Hepatocyte (in vitro differentiated cells): ENCODE measurements around the gene SDSL. TPM values are rescaled to one million over a fixed set of nuclear protein-coding genes. Genes with fewer than 3 reads are reported as not detected.
A peak's percentile ranks its signal among the peaks of the same experiment; 100 is the strongest.

ENCODE experiments used
- DNase-seq: peaks from one replicate; pipeline ENCODE4 v3.0.0-alpha.2; 2016; ENCODE audit warnings: low spot score
- H2AFZ ChIP-seq: fragments of 200-600 bp; sonication (generic); 2 replicates; pipeline ENCODE4 v1.6.0; 2016; ENCODE audit warnings: antibody characterized with exemption, mild to moderate bottlenecking
- H3K27ac ChIP-seq: fragments of 200-600 bp; sonication (generic); 2 replicates; pipeline ENCODE4 v1.5.1; 2016; ENCODE audit warnings: mild to moderate bottlenecking
- H3K27me3 ChIP-seq: fragments of 200-600 bp; sonication (generic); 2 replicates; pipeline ENCODE4 v1.6.1; 2016
- H3K36me3 ChIP-seq: fragments of 200-600 bp; sonication (generic); replicated peaks from 2 replicates; pipeline ENCODE4 v1.5.1; 2016; ENCODE audit warnings: low read depth; ENCODE audit not compliant: insufficient read depth
- H3K4me1 ChIP-seq: fragments of 200-600 bp; sonication (generic); 2 replicates; pipeline ENCODE4 v1.5.1; 2016; ENCODE audit warnings: mild to moderate bottlenecking, moderate library complexity; ENCODE audit not compliant: insufficient read depth
- H3K4me2 ChIP-seq: fragments of 200-600 bp; sonication (generic); 2 replicates; pipeline ENCODE4 v1.6.0; 2016
- H3K4me3 ChIP-seq: fragments of 200-600 bp; sonication (generic); 2 replicates; pipeline ENCODE4 v1.5.1; 2016; ENCODE audit warnings: mild to moderate bottlenecking
- H3K79me2 ChIP-seq: fragments of 200-600 bp; sonication (generic); 2 replicates; pipeline ENCODE4 v1.6.0; 2017; ENCODE audit warnings: mild to moderate bottlenecking
- H3K9me2 ChIP-seq: fragments of 200-600 bp; sonication (generic); replicated peaks from 2 replicates; pipeline ENCODE4 v1.6.0; 2017; ENCODE audit warnings: mild to moderate bottlenecking; ENCODE audit not compliant: insufficient read depth
- H3K9me3 ChIP-seq: fragments of 200-600 bp; sonication (generic); 2 replicates; pipeline ENCODE4 v1.5.1; 2016; ENCODE audit warnings: low read depth, mild to moderate bottlenecking
- H4K20me1 ChIP-seq: fragments of 200-600 bp; sonication (generic); 2 replicates; pipeline ENCODE4 v1.6.0; 2016; ENCODE audit warnings: mild to moderate bottlenecking; ENCODE audit not compliant: insufficient read depth, poor library complexity, severe bottlenecking
- CTCF ChIP-seq: fragments of 200-600 bp; sonication (generic); IDR thresholded peaks from 2 replicates; pipeline ENCODE4 v1.5.1; 2016; ENCODE audit warnings: antibody characterized with exemption, mild to moderate bottlenecking; ENCODE audit not compliant: poor library complexity
- EZH2 ChIP-seq: fragments of 200-600 bp; sonication (generic); IDR thresholded peaks from 2 replicates; pipeline ENCODE4 v1.6.1; 2016; ENCODE audit warnings: antibody characterized with exemption, mild to moderate bottlenecking, borderline replicate concordance
- EZH2phosphoT487 ChIP-seq: fragments of 200-600 bp; sonication (generic); IDR thresholded peaks from one replicate; pipeline ENCODE4 v1.6.1; 2018; ENCODE audit warnings: antibody characterized with exemption, mild to moderate bottlenecking, low read depth, moderate library complexity; ENCODE audit not compliant: unreplicated experiment, severe bottlenecking
- WGBS: methylation state at CpG from one replicate; pipeline ENCODE4 v1.1.6; 2016; ENCODE audit warnings: low lambda C conversion rate; ENCODE audit errors: missing lambda C conversion rate; 5-methylcytosine and 5-hydroxymethylcytosine counted together
- polyA plus RNA-seq: library from polyadenylated mRNA; unstranded; fragments of >200 nt; fragmentation: Nextera tagmentation; extraction: Ambion mirVana; gene quantifications from 2 replicates; pipeline ENCODE4 v1.2.1, GENCODE V29; 2016
- total RNA-seq: library from RNA; depleted of rRNA; stranded (reverse); fragments of >200 nt; gene quantifications from 2 replicates; pipeline ENCODE4 v1.2.3, GENCODE V29; 2014

Gene SDSL
- total and polyA plus RNA-seq, 2 experiments from 2014 or later, result 10.3 to 26.7 TPM

- 93% methylated on average over 11 of the region's 11 CpGs for WGBS
- Histone ChIP-seq H3K4me1 (no peaks in the 10 kb centered on the region), H3K27me3 (no peaks in the 10 kb centered on the region), H4K20me1 (no peaks in the 10 kb centered on the region), H3K9me2 (no peaks in the 10 kb centered on the region), H3K9me3 (no peaks in the 10 kb centered on the region), H3K79me2 (no peaks in the 10 kb centered on the region), H3K4me2 (no peak overlapping the region), H3K4me3 (no peak overlapping the region), H3K27ac (no peak overlapping the region), H3K36me3 (no peaks in the 10 kb centered on the region), H2AFZ (no peak overlapping the region)
- no peak for TF ChIP-seq CTCF
- TF ChIP-seq EZH2phosphoT487, result no peak
- no peak for TF ChIP-seq EZH2
- DNase-seq, result no peak
Observed at GRCh38 chr12:113408756-113409298, 13.4 kb upstream of the SDSL start.

- Histone ChIP-seq H3K9me2 (no peaks in the 10 kb centered on the region), H3K27me3 (no peaks in the 10 kb centered on the region), H3K79me2 (no peaks in the 10 kb centered on the region), H3K9me3 (no peaks in the 10 kb centered on the region), H3K36me3 (no peaks in the 10 kb centered on the region), H3K4me3 (no peak overlapping the region), H3K27ac (no peak overlapping the region), H3K4me2 (no peak overlapping the region), H2AFZ (no peak overlapping the region), H4K20me1 (no peaks in the 10 kb centered on the region), H3K4me1 (no peaks in the 10 kb centered on the region)
- no peak for TF ChIP-seq EZH2phosphoT487
- no peak for TF ChIP-seq CTCF
- no peak for TF ChIP-seq EZH2
- WGBS, result 78% methylated on average over 9 of the region's 9 CpGs
- DNase-seq, result no peak
Observed at GRCh38 chr12:113409462-113410124, 12.6 kb upstream of the SDSL start.

GRCh38 chr12:113413488-113413939 lies 8.7 kb upstream of the SDSL start:
- H4K20me1 ChIP-seq, result no peaks in the 10 kb centered on the region
- no peak overlapping the region for H2AFZ ChIP-seq
- peaks cover 9% of the 10 kb centered on the region for H3K4me1 ChIP-seq
- H3K36me3 ChIP-seq, result no peaks in the 10 kb centered on the region
- H3K9me2 ChIP-seq, result no peaks in the 10 kb centered on the region
- peak; percentile 32 for DNase-seq
- H3K27me3 ChIP-seq, result no peaks in the 10 kb centered on the region
- no peak overlapping the region for H3K27ac ChIP-seq
- 67% methylated on average over 11 of the region's 11 CpGs for WGBS
- no peak overlapping the region for H3K4me2 ChIP-seq
- no peak overlapping the region for H3K4me3 ChIP-seq
- no peaks in the 10 kb centered on the region for H3K79me2 ChIP-seq
- no peak for TF ChIP-seq EZH2
- no peak for TF ChIP-seq CTCF
- no peak for TF ChIP-seq EZH2phosphoT487
- H3K9me3 ChIP-seq, result no peaks in the 10 kb centered on the region
